ENCODE data around the gene C11orf21. TPM values are rescaled to one million over a fixed set of nuclear protein-coding genes. Genes with fewer than 3 reads are reported as not detected.

C11orf21 gene
- total and polyA plus RNA-seq, 2 of the 8 experiments (the other 6 are each of a cell fraction or from before 2014, with no cell fraction given): not detected

DNA sequence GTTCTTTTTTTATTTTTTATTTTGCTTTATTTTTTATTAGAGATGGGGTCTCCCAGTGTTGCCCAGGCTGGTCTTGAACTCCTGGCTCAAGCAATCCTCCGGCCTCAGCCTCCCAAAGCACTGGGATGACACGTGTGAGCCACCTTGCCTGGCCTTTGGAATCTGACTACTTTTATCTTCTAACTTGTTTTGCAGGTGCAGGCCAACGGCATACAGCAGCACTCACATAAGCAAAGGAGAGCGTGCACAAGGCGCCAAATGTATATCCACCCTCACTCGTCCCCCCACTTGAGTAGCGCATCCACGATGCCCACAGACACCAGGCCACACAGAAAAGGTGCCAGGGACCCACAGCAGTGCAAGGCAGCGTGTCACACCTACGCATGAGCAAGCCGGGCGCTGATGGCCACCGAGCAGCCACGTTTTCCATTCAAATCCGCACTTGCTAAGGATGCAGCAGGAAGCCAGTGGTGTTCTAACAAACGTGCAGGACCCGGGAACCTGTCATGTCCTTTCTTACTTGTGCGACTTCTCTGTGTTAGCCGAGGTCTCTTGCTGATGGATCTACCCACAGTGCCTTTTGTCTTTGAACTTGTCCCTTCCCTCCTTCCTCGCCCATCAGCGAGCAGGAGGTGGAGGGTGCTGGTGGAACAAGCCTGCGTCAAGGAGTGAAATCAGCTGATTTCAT is 37.2 kb downstream of the C11orf21 start (continued):
- TF ChIP-seq POLR2A (IDR thresholded peaks at IDR 0.05; ENCODE audit: control extremely low read depth in 1 of 2, low read depth in 2 of 2, low read length in 2 of 2): no peak
- no peak for TF ChIP-seq SP2 (IDR thresholded peaks at IDR 0.05; ENCODE audit: low read length)
- no peak for TF ChIP-seq KDM4A (IDR thresholded peaks at IDR 0.05; ENCODE audit: low read depth, low read length, severe bottlenecking)
- TF ChIP-seq TCF12 (IDR thresholded peaks at IDR 0.05; ENCODE audit: low read depth, low read length): no peak
- no peak for TF ChIP-seq EZH2 (IDR thresholded peaks at IDR 0.05; ENCODE audit: low read depth, low read length, severe bottlenecking)
- no peak for TF ChIP-seq RNF2 (IDR thresholded peaks at IDR 0.05; ENCODE audit: borderline replicate concordance, low read depth, low read length, missing control alignments, poor library complexity, severe bottlenecking)

Data from H1 (cell line).